HCT116 (cell line): ENCODE results near the gene ABHD17B. TPM values are rescaled to one million over a fixed set of nuclear protein-coding genes. Genes with fewer than 3 reads are reported as not detected.

Experiments used
- ATAC-seq: fragments of 200-7000 bp; cut with Tn5 transposase; 2 replicates; pipeline ENCODE4 v1.9.1; 2020; ENCODE audit warnings: mild to moderate bottlenecking, moderate library complexity
- BruUV-seq: library from RNA; stranded (reverse); fragments of 400-500 nt; replicated peaks from 2 replicates; lab custom pipeline; 2021; lab: Mats Ljungman, UMichigan
- CTCF ChIA-PET: fragments of 300-600 bp; sonication (Branson Sonifier 250); formaldehyde crosslinking; loops from one replicate; lab custom pipeline; 2021; ENCODE audit warnings: antibody characterized with exemption; lab: Charles Lee
- POLR2A ChIA-PET: fragments of 300-600, 350-600 bp; sonication (Branson Sonifier 250); formaldehyde crosslinking; loops from one replicate; lab custom pipeline; 2021; ENCODE audit warnings: antibody characterized with exemption; lab: Charles Lee
- RAD21 ChIA-PET, 2 experiments: fragments of 300-600 bp; sonication (Branson Sonifier 250); formaldehyde crosslinking; loops; one replicate each; lab custom pipeline; 2023; ENCODE audit warnings: low total read pairs in 2 of 2; ENCODE audit not compliant: uncharacterized antibody in 2 of 2, unreplicated experiment in 2 of 2, low non-redundant PET in 1 of 2; lab: Charles Lee
- DNase-seq: peaks from one replicate; pipeline ENCODE4 v3.0.0-alpha.2; 2010; ENCODE audit warnings: low read depth, low spot score
- H2AFZ ChIP-seq: fragments of 200-600 bp; shearing (Covaris generic), sonication (generic); 2 replicates; pipeline ENCODE4 v1.6.1; 2017; ENCODE audit warnings: low read depth, mixed run types, mixed read lengths, antibody characterized with exemption, low read length; ENCODE audit not compliant: poor library complexity, severe bottlenecking
- H3K27ac ChIP-seq: 2 replicates; pipeline ENCODE4 v1.5.1; 2012; ENCODE audit warnings: low read depth, low read length
- H3K27me3 ChIP-seq: fragments of 200-600 bp; sonication (generic); 2 replicates; pipeline ENCODE4 v1.6.1; 2016; ENCODE audit warnings: mixed run types, low read length, mixed read lengths; ENCODE audit not compliant: insufficient read depth
- H3K36me3 ChIP-seq, 2 experiments: fragments of 200-500 bp in 1 of 2; fragments of 200-600 bp in 1 of 2; sonication (Bioruptor generic) in 1 of 2; sonication (generic) in 1 of 2; 2 replicates each; pipeline versions ENCODE4 v1.5.1 to v1.6.1; 2014 to 2016; ENCODE audit warnings: low read length in 2 of 2, inconsistent platforms in 1 of 2, mixed read lengths in 1 of 2, mixed run types in 1 of 2; ENCODE audit not compliant: insufficient read depth in 2 of 2, control insufficient read depth in 1 of 2
- H3K4me1 ChIP-seq, 2 experiments: fragments of 200-600 bp in 1 of 2; sonication (generic) in 1 of 2; 2 replicates each; pipeline versions ENCODE4 v1.5.1 to v1.6.1; 2012 to 2017; ENCODE audit warnings: low read length in 2 of 2, inconsistent platforms in 1 of 2, mild to moderate bottlenecking in 1 of 2, mixed read lengths in 1 of 2, mixed run types in 1 of 2, moderate library complexity in 1 of 2; ENCODE audit not compliant: insufficient read depth in 2 of 2, control insufficient read depth in 1 of 2
- H3K4me2 ChIP-seq: fragments of 200-600 bp; sonication (generic); 2 replicates; pipeline ENCODE4 v1.6.1; 2017; ENCODE audit warnings: mixed run types, low read length, mixed read lengths
- H3K4me3 ChIP-seq, 2 experiments: fragments of 200-600 bp in 1 of 2; sonication (generic) in 1 of 2; replicated peaks in 1 of 2; 2 replicates each; pipeline ENCODE4 v1.5.1; 2011 to 2016; ENCODE audit warnings: low read length in 2 of 2, control low read depth in 1 of 2, low read depth in 1 of 2, mild to moderate bottlenecking in 1 of 2, mixed read lengths in 1 of 2, mixed run types in 1 of 2
- H3K79me2 ChIP-seq: fragments of 200-600 bp; sonication (generic); 2 replicates; pipeline ENCODE4 v1.6.1; 2017; ENCODE audit warnings: mild to moderate bottlenecking, mixed run types, low read length, moderate library complexity, mixed read lengths; ENCODE audit not compliant: insufficient read depth
- H3K9ac ChIP-seq: fragments of 200-600 bp; sonication (generic); 2 replicates; pipeline ENCODE4 v1.6.1; 2016; ENCODE audit warnings: low read length, mixed read lengths
- H3K9me2 ChIP-seq: fragments of 200-600 bp; sonication (generic), shearing (Covaris generic); 2 replicates; pipeline ENCODE4 v1.6.1; 2017; ENCODE audit warnings: mixed run types, mild to moderate bottlenecking, moderate library complexity; ENCODE audit not compliant: insufficient read depth
- H3K9me3 ChIP-seq, 2 experiments: fragments of 200-500 bp in 1 of 2; fragments of 200-600 bp in 1 of 2; sonication (Bioruptor generic) in 1 of 2; sonication (generic) in 1 of 2; 2 replicates each; pipeline ENCODE4 v1.6.1; 2014 to 2017; ENCODE audit warnings: low read length in 2 of 2, mixed read lengths in 2 of 2, inconsistent platforms in 1 of 2, low read depth in 1 of 2, mild to moderate bottlenecking in 1 of 2, mixed run types in 1 of 2, moderate library complexity in 1 of 2; ENCODE audit not compliant: control insufficient read depth in 1 of 2, insufficient read depth in 1 of 2
- H4K20me1 ChIP-seq: fragments of 200-600 bp; sonication (generic), shearing (Covaris generic); 2 replicates; pipeline ENCODE4 v1.6.1; 2017; ENCODE audit warnings: mixed run types, mild to moderate bottlenecking, moderate library complexity; ENCODE audit not compliant: insufficient read depth
- ATF3 ChIP-seq: IDR thresholded peaks from 2 replicates; pipeline ENCODE4 v1.6.1; 2012
- CBX3 ChIP-seq: IDR thresholded peaks from 2 replicates; pipeline ENCODE4 v1.6.1; 2012; ENCODE audit warnings: low read depth
- CEBPB ChIP-seq: IDR thresholded peaks from 2 replicates; pipeline ENCODE4 v1.6.1; 2012; ENCODE audit warnings: low read depth
- EGR1 ChIP-seq: IDR thresholded peaks from 2 replicates; pipeline ENCODE4 v1.6.1; 2012; ENCODE audit warnings: low read depth
- ELF1 ChIP-seq: IDR thresholded peaks from 2 replicates; pipeline ENCODE4 v1.6.1; 2012; ENCODE audit warnings: low read depth, borderline replicate concordance
- EZH2 ChIP-seq: fragments of 200-600 bp; sonication (generic); IDR thresholded peaks from 2 replicates; pipeline ENCODE4 v1.6.1; 2017; ENCODE audit warnings: antibody characterized with exemption, mixed run types
- EZH2phosphoT487 ChIP-seq: fragments of 200-600 bp; IDR thresholded peaks from 2 replicates; pipeline ENCODE4 v1.6.1; 2018; ENCODE audit warnings: antibody characterized with exemption, borderline replicate concordance
- FOSL1 ChIP-seq: IDR thresholded peaks from 2 replicates; pipeline ENCODE4 v1.6.1; 2012; ENCODE audit warnings: low read depth
- JUND ChIP-seq: IDR thresholded peaks from 2 replicates; pipeline ENCODE4 v1.6.1; 2012
- POLR2A ChIP-seq: IDR thresholded peaks from 2 replicates; pipeline ENCODE4 v1.7.0; 2011; ENCODE audit warnings: borderline replicate concordance; ENCODE audit not compliant: insufficient read depth, insufficient read length; ENCODE audit errors: extremely low read depth
- SP1 ChIP-seq: IDR thresholded peaks from 2 replicates; pipeline ENCODE4 v1.6.1; 2012; ENCODE audit warnings: low read depth
- TCF7L2 ChIP-seq: IDR thresholded peaks from 2 replicates; pipeline ENCODE4 v1.7.0; 2011; ENCODE audit warnings: borderline replicate concordance, inconsistent platforms; ENCODE audit not compliant: insufficient read depth, insufficient read length; ENCODE audit errors: extremely low read depth
- YY1 ChIP-seq: IDR thresholded peaks from 2 replicates; pipeline ENCODE4 v1.6.1; 2011; ENCODE audit warnings: low read length, low read depth, moderate library complexity, mild to moderate bottlenecking; ENCODE audit not compliant: insufficient replicate concordance; ENCODE audit errors: extremely low read depth
- ZBTB33 ChIP-seq: IDR thresholded peaks from 2 replicates; pipeline ENCODE4 v1.6.1; 2011; ENCODE audit warnings: mild to moderate bottlenecking, low read length, moderate library complexity; ENCODE audit not compliant: insufficient replicate concordance; ENCODE audit errors: extremely low read depth
- ZFX ChIP-seq: fragments of 450-650 bp; IDR thresholded peaks from 2 replicates; pipeline ENCODE4 v1.6.1; 2017
- intact Hi-C: fragments of 100-400 bp; cut with micrococcal nuclease; formaldehyde crosslinking; loops from 2 replicates; pipeline ENCODE4 v1.10.0; 2022
- total RNA-seq: library from RNA; stranded (reverse); gene quantifications from one replicate; pipeline ENCODE4 v1.2.1, GENCODE V29; 2021; ENCODE audit not compliant: unreplicated experiment
- TF ChIP-seq, protein P1 (sequence below), 3 experiments: fragments of 200-600 bp in 1 of 3; sonication (generic) in 1 of 3; IDR thresholded peaks in 2 of 3; conservative IDR thresholded peaks in 1 of 3; 2 replicates each; pipeline ENCODE4 v1.5.1; 2012 to 2017; ENCODE audit warnings: low read depth in 2 of 3, low read length in 2 of 3, antibody characterized with exemption in 1 of 3, borderline replicate concordance in 1 of 3, control low read depth in 1 of 3, mild to moderate bottlenecking in 1 of 3, mixed read lengths in 1 of 3, mixed run types in 1 of 3, moderate library complexity in 1 of 3; ENCODE audit not compliant: insufficient read depth in 1 of 3

Gene ABHD17B
- total RNA-seq, 1 experiment from 2014 or later = 17.0 TPM

DNA sequence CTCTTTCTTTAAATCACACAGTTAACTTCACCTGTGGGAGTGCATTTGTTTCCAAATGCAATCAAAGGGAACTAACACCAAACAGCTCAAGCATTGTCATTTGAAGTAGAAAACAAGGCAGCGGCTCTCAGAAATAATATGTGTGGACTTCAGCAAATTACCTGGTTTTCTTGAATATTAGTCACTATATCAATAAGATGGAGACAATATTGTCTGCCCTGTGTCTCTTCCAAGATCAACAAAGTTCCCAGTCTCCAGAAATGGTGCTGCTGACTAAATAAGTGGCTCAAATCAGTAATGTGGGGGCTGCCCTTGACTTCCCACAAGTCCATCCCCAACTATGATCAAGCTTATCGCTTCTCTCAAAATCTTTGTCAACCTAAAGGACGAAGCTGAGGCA lies 89.6 kb downstream of the ABHD17B start:
- RAD21 ChIA-PET = no interaction called here
- Histone ChIP-seq H3K4me3 (no peak overlapping the region), H3K79me2 (no peaks in the 10 kb centered on the region), H3K9me2 (no peaks in the 10 kb centered on the region), H3K27me3 (no peaks in the 10 kb centered on the region), H3K4me1 (no peaks in the 10 kb centered on the region)
- no peak for ATAC-seq
- POLR2A ChIA-PET = no interaction called here
- no peak for DNase-seq
- no TSS peak for BruUV-seq
- TF ChIP-seq SP1 = no peak
- no peak for TF ChIP-seq ATF3
- TF ChIP-seq, all 23 proteins: peak for 0
- intact Hi-C loops = loop anchor here (5.0 kb wide), 1 partner anchor 534 kb away; no protein-coding TSS in a partner anchor
- no peak overlapping the region for H3K9ac ChIP-seq
- no peaks in the 10 kb centered on the region for H4K20me1 ChIP-seq
- H3K36me3 ChIP-seq = no peaks in the 10 kb centered on the region
- CTCF ChIA-PET = no interaction called here
- H2AFZ ChIP-seq = no peak overlapping the region
- H3K27ac ChIP-seq = no peak overlapping the region
- no peak overlapping the region for H3K4me2 ChIP-seq
- H3K9me3 ChIP-seq = no peaks in the 10 kb centered on the region

DNA sequence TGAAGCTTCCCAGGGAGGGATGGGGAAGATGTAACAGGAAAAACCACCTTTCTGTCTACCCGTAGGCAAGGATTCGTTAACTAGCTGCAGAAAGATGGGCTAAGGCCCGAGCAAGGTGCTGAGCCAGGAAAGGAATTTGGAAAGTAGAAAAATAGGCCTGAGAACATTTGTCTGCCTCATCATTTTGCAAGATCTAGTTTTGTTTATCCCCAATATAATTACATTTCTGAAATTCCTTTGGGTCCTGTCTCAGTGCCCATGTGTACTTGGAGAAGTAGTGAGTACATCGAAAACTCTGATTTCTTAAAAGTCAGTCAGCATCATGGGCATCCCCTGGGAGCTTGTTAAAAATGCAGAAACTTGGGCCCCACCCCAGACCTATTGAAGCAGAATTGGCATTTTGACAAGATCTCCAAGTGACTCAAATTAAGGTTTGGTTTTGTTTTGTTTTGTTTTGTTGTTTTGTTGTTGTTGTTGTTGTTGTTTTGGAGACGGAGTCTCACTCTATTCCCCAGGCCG lies 90.5 kb downstream of the ABHD17B start:
- ChIA-PET RAD21 (no interaction called here), POLR2A (no interaction called here), CTCF (no interaction called here)
- TF ChIP-seq, protein P1, sequence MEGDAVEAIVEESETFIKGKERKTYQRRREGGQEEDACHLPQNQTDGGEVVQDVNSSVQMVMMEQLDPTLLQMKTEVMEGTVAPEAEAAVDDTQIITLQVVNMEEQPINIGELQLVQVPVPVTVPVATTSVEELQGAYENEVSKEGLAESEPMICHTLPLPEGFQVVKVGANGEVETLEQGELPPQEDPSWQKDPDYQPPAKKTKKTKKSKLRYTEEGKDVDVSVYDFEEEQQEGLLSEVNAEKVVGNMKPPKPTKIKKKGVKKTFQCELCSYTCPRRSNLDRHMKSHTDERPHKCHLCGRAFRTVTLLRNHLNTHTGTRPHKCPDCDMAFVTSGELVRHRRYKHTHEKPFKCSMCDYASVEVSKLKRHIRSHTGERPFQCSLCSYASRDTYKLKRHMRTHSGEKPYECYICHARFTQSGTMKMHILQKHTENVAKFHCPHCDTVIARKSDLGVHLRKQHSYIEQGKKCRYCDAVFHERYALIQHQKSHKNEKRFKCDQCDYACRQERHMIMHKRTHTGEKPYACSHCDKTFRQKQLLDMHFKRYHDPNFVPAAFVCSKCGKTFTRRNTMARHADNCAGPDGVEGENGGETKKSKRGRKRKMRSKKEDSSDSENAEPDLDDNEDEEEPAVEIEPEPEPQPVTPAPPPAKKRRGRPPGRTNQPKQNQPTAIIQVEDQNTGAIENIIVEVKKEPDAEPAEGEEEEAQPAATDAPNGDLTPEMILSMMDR (IDR thresholded peaks at IDR 0.05 in 2 of 3, conservative IDR thresholded peaks at IDR 0.05 in 1 of 3; ENCODE audit: borderline replicate concordance in 1 of 3, insufficient read depth in 1 of 3, low read depth in 2 of 3, low read length in 2 of 3) = no peak
- TF ChIP-seq POLR2A (no peak), YY1 (no peak), ELF1 (no peak), JUND (no peak), EGR1 (no peak), CBX3 (no peak), CEBPB (no peak), TCF7L2 (no peak), ZFX (no peak), EZH2phosphoT487 (no peak), FOSL1 (no peak), EZH2 (no peak), ZBTB33 (no peak)
- DNase-seq = no peak
- no peaks in the 10 kb centered on the region for H3K9me2 ChIP-seq
- no peak overlapping the region for H3K27ac ChIP-seq
- H3K27me3 ChIP-seq = no peaks in the 10 kb centered on the region
- intact Hi-C loops = loop anchor here (5.0 kb wide), 1 partner anchor 533 kb away; no protein-coding TSS in a partner anchor
- H2AFZ ChIP-seq = no peak overlapping the region
- no peaks in the 10 kb centered on the region for H3K4me1 ChIP-seq
- H3K4me2 ChIP-seq = no peak overlapping the region
- H3K79me2 ChIP-seq = no peaks in the 10 kb centered on the region
- H4K20me1 ChIP-seq = no peaks in the 10 kb centered on the region
- ATAC-seq = no peak
- no peak overlapping the region for H3K9ac ChIP-seq
- H3K9me3 ChIP-seq = no peaks in the 10 kb centered on the region
- no TSS peak for BruUV-seq
- no peak overlapping the region for H3K4me3 ChIP-seq
- no peaks in the 10 kb centered on the region for H3K36me3 ChIP-seq
